ENCODE measurements around the gene ITPK1. TPM values are rescaled to one million over a fixed set of nuclear protein-coding genes. Genes with fewer than 3 reads are reported as not detected.

Gene ITPK1
- total and polyA plus RNA-seq, 2 donors (not counting 3 experiments of a cell fraction or from before 2014, with no cell fraction given) = 39.6 to 51.8 TPM

- Histone ChIP-seq H3K9ac (replicated peaks; ENCODE audit: extremely low read depth, insufficient read depth, low read length) (no peak overlapping the region), H3K36me3 (ENCODE audit: control insufficient read depth in 2 of 2, extremely low read depth in 1 of 2, insufficient read depth in 2 of 2, low read length in 2 of 2) (no peaks in the 10 kb centered on the region), H3K27me3 (ENCODE audit: control insufficient read depth in 2 of 2, insufficient read depth in 2 of 2, low read length in 2 of 2) (peaks cover 0 to 10% of the 10 kb centered on the region in 2 experiments), H3K9me3 (replicated peaks; ENCODE audit: control insufficient read depth, insufficient read depth, low read length) (no peaks in the 10 kb centered on the region), H4K20me1 (replicated peaks; ENCODE audit: control insufficient read depth, extremely low read depth, insufficient read depth, low read length) (no peaks in the 10 kb centered on the region), H3K4me1 (ENCODE audit: control insufficient read depth, extremely low read depth, insufficient read depth, low read length) (no peaks in the 10 kb centered on the region), H3K9me1 (replicated peaks; ENCODE audit: control insufficient read depth, extremely low read depth, insufficient read depth, low read length) (no peaks in the 10 kb centered on the region), H3K27ac (ENCODE audit: insufficient read depth, low read depth, low read length) (no peak overlapping the region), H3K79me2 (ENCODE audit: control insufficient read depth, insufficient read depth, low read length) (no peaks in the 10 kb centered on the region), H2AFZ (ENCODE audit: low read depth, low read length) (no peak overlapping the region), H3K4me2 (ENCODE audit: insufficient read depth, low read length) (no peak overlapping the region), H3K4me3 (replicated peaks in 1 of 3; ENCODE audit: insufficient read depth in 1 of 3, low read depth in 1 of 3, low read length in 3 of 3) (no peak overlapping the region)
- ChIA-PET CTCF (no interaction called here), POLR2A (no interaction called here)
- no peak for FAIRE-seq
- dilution Hi-C loops (cut with MboI; ENCODE audit: extremely low pct_ligation_motif_present, low sequenced_read_pairs) (no loop called here), intact Hi-C loops (cut with micrococcal nuclease) (no loop called here)
- DNase-seq (ENCODE audit: low read depth, low spot score) = no peak
- no TSS peak for BruUV-seq (replicated peaks)
- TF ChIP-seq POLR2AphosphoS5 (IDR thresholded peaks at IDR 0.05; ENCODE audit: insufficient read depth, low read depth, low read length) (no peak), JUN (IDR thresholded peaks at IDR 0.05; ENCODE audit: borderline replicate concordance, insufficient read depth, insufficient read length, low read depth) (no peak), MYC (IDR thresholded peaks at IDR 0.05; ENCODE audit: low read depth, low read length) (no peak), POLR2A (IDR thresholded peaks at IDR 0.05; ENCODE audit: low read depth, low read length) (no peak), GATA2 (IDR thresholded peaks at IDR 0.05; ENCODE audit: insufficient read depth, insufficient read length, low read depth, low read length) (no peak), FOS (IDR thresholded peaks at IDR 0.05; ENCODE audit: borderline replicate concordance, insufficient read depth, low read length) (no peak), EZH2 (IDR thresholded peaks at IDR 0.05; ENCODE audit: borderline replicate concordance, low read depth, low read length, severe bottlenecking) (no peak)
- TF ChIP-seq, protein P1, sequence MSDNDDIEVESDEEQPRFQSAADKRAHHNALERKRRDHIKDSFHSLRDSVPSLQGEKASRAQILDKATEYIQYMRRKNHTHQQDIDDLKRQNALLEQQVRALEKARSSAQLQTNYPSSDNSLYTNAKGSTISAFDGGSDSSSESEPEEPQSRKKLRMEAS (IDR thresholded peaks at IDR 0.05; ENCODE audit: insufficient read depth, insufficient read length) = no peak
- TF ChIP-seq, protein P2, sequence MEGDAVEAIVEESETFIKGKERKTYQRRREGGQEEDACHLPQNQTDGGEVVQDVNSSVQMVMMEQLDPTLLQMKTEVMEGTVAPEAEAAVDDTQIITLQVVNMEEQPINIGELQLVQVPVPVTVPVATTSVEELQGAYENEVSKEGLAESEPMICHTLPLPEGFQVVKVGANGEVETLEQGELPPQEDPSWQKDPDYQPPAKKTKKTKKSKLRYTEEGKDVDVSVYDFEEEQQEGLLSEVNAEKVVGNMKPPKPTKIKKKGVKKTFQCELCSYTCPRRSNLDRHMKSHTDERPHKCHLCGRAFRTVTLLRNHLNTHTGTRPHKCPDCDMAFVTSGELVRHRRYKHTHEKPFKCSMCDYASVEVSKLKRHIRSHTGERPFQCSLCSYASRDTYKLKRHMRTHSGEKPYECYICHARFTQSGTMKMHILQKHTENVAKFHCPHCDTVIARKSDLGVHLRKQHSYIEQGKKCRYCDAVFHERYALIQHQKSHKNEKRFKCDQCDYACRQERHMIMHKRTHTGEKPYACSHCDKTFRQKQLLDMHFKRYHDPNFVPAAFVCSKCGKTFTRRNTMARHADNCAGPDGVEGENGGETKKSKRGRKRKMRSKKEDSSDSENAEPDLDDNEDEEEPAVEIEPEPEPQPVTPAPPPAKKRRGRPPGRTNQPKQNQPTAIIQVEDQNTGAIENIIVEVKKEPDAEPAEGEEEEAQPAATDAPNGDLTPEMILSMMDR (IDR thresholded peaks at IDR 0.05; ENCODE audit: extremely low read depth in 1 of 2, insufficient read depth in 1 of 2, low read depth in 1 of 2, low read length in 2 of 2) = no peak
Observed at GRCh38 chr14:92900660-92901059, 215.1 kb downstream of the ITPK1 start.
